Dedifferentiated amniotic fluid mesenchymal stem cell (primary cell): ENCODE results near the gene SLC31A2.
"Not testable (repeated sequence)": the region's sequence is repeated elsewhere in the genome, so short reads cannot be mapped to it uniquely, and the experiment has no call there.

ENCODE experiments used
- DNase-seq: peaks from one replicate; pipeline ENCODE4 v3.0.0-alpha.2; 2016; ENCODE audit errors: extremely low spot score

SLC31A2 gene, protein sequence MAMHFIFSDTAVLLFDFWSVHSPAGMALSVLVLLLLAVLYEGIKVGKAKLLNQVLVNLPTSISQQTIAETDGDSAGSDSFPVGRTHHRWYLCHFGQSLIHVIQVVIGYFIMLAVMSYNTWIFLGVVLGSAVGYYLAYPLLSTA

GRCh38 chr9:113150670-113151611 is at the start of gene SLC31A2:
SLC31A2 (plus strand) TSS chr9:113151007; CDS start chr9:113151075, 68 bp downstream.
- DNase-seq, result peak; percentile 59

DNA sequence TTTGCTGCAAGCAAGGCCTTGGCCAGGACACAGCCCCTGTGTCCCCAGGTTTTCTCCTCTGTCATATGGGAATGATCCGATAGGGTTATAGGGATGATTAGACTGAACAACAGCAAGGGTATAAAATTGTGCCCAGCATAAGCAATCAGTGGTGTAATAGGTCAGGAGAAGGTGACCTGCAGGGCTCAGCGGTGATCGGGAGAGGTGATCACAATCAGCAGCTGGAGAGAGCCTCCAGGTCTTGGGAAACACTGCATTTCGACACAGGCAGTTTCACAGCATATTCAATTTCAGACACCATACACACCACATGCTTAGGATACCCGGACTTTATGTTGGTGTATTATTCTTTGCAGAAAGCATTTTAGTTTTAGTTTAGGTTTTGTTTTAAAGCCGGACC is 45.5 kb upstream of the SLC31A2 start:
- not testable (repeated sequence) for DNase-seq

- DNase-seq, result not testable (repeated sequence)
Observed at GRCh38 chr9:113111065-113111951, 39.5 kb upstream of the SLC31A2 start.

GRCh38 chr9:113112706-113113510 is 37.9 kb upstream of the SLC31A2 start:
- DNase-seq, result not testable (repeated sequence)

DNA sequence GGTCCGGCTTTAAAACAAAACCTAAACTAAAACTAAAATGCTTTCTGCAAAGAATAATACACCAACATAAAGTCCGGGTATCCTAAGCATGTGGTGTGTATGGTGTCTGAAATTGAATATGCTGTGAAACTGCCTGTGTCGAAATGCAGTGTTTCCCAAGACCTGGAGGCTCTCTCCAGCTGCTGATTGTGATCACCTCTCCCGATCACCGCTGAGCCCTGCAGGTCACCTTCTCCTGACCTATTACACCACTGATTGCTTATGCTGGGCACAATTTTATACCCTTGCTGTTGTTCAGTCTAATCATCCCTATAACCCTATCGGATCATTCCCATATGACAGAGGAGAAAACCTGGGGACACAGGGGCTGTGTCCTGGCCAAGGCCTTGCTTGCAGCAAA is 32.0 kb upstream of the SLC31A2 start:
- not testable (repeated sequence) for DNase-seq

DNA sequence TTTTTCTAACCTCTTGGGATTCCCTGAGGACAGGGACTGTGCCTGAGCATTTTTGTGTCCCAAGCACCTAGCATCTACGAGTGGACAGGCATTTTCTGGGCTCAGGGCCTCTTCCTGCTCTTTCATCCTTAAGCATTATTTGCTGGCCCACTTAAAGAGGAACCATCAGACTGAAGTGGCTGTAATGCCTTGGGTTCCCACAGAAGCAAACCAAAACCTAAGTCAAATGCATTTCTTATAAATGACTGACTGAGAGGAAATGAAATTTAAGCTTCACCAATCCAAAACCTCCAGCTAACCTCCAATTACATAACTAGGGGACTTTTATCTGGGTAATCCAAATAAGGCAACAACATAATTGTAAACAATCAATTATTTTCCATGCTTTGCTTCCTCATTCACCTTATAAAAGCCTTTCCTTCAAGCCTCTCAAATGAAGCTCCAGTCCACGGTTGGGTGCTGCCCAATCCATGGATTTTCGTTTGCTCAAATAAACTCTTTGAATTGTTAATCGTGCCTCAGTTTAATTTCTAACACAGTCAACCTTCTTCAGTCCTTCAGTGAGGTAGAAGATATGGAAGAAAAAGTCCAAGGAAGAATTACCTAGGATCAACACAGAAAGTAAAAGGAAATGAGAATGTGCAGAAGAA is 25.3 kb upstream of the SLC31A2 start:
- no peak for DNase-seq

DNA sequence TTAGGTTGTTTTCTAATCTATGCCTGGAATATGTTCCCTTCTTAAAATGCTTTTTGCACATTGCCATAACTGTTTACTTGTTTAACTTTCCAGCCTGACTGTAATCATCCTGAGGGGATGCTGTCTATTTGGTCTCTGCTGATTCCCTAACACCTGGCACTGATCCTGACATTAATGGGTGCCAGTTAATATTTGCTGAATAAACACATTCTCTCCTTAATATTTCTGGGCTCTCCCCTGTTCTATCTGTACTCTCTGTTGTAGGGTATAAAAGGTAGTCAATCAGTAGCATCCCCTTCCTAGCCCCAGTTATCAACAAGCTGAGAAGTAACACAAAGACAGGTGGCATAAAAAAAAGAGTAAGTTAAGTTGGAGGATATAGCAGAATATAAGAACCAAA is 21.3 kb upstream of the SLC31A2 start:
- no peak for DNase-seq

- no peak for DNase-seq
Observed at GRCh38 chr9:113129884-113130283, 20.9 kb upstream of the SLC31A2 start.

- DNase-seq, result no peak
Observed at GRCh38 chr9:113131689-113132151, 19.1 kb upstream of the SLC31A2 start.

- no peak for DNase-seq
Observed at GRCh38 chr9:113137196-113138168, 13.3 kb upstream of the SLC31A2 start.

DNA sequence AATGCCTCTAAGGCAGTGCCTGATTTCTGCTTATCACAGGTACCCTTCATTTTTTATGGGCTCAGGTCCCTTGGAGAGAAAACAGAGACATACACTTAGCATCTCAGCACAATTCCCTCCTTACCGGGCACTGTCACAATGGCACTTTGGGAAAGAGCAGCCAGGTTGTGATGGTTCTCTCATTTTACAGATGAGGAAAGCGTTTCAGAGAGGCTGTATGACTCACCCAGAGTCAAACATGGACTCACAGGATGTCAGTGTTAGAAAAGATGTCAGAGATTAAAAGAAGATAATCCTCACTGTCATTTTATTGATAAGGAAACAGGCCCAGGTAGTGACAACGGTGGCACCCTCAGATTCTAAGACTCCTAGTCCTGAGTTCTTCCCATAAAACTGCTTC is 12.0 kb upstream of the SLC31A2 start:
- DNase-seq, result no peak

- no peak for DNase-seq
Observed at GRCh38 chr9:113139225-113139829, 11.5 kb upstream of the SLC31A2 start.

DNA sequence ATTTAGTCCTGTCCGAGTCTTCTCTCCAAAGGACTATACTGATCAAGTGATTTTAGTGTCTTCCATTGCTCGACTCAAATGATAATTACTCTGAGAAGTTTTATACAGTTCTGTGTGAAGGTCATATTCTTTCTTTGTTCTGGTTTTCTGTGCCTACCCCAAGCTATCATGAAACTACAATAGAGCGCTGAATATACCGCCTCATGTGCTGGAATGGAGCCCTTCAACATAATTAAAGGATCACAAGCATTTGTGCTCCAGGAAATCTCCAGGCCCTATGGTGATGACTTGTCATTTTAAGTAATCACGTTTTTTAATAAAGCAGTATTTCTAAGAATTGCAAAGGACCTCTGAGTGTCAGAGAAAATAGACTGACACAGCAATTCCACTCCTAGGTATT is 10.9 kb upstream of the SLC31A2 start:
- DNase-seq, result no peak

GRCh38 chr9:113140896-113141295 is 9.9 kb upstream of the SLC31A2 start:
- DNase-seq, result not testable (repeated sequence)

- DNase-seq, result no peak
Observed at GRCh38 chr9:113143432-113144227, 7.2 kb upstream of the SLC31A2 start.

DNA sequence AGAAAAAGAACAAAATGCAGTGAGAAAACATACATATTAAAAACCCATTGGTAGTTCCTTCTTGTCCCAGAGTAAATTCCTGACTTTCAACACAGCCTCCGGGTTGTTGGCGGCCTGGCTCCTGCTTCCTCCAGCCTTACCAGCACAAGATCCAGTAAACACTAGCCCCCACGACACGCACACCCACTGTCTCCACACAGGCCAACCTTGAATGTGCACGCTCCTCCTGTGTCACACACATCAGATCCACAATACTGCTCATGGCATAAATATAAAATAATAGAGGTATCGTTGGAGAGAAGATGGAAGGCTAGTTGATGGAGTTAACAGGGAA is 2.5 kb upstream of the SLC31A2 start:
- DNase-seq, result no peak

DNA sequence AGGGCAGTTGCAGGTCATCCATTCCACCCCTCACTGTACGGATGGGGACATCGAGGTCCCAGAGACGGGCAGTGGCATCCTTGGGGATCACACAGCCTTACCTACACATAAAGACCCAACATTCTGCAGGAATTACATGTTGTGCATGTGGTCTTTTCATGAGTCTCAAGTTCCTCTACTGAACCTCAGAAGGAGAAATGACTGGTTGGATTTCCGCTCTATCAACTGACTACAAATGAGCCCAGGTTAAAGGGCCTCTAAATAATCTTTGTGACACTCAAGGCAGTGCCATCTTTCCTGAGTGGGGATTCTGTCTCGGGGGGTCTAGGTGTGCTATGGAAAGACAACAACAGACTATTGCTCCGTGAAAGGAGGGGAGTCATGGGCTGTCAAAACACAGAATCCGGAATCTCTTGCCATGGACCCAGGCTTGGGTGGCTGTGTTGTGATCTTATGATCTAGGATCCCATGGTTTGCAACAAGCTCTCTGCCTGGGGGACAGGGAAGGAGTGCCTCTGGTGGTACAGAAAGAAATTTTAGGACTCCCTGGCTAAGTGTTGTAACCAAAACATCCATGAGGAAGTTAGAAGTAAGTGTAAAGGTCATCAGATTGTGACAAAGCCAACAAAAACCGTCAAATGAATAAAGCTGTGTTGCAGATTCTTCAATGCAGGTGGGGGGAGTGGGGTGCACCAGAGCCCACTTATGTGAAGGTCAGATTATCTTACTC is 1.9 kb upstream of the SLC31A2 start:
- no peak for DNase-seq

DNA sequence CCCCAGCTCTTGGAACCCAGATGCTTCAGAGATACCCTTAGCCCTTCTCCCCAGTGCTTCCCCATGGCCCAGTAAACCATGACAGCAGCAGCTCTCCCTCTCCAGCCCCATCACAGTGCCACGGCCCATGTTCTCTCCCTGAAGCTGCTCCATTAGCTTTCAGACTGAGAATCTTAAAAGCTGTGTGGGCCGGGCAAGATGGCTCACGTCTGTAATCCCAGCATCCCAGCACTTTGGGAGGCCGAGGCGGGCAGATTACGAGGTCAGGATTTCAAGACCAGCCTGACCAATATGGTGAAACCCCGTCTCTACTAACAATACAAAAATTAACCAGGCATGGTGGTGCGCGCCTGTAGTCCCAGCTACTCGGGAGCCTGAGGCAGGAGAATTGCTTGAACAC is 1.2 kb upstream of the SLC31A2 start:
- DNase-seq, result not testable (repeated sequence)
